Muscle of leg (tissue), 11 donors: ENCODE measurements around the gene LPP. TPM values are rescaled to one million over a fixed set of nuclear protein-coding genes. Genes with fewer than 3 reads are reported as not detected.

Experiments
- DNase-seq: peaks from one replicate; pipeline ENCODE4 v3.0.0; 2013
- H3K27ac ChIP-seq: one replicate; pipeline ENCODE4 v1.5.1; 2013; ENCODE audit warnings: mild to moderate bottlenecking, low read length, control low read depth
- H3K27me3 ChIP-seq: one replicate; pipeline ENCODE4 v1.6.1; 2013; ENCODE audit warnings: low read length; ENCODE audit not compliant: control insufficient read depth, insufficient read depth
- H3K36me3 ChIP-seq: one replicate; pipeline ENCODE4 v1.6.1; 2013; ENCODE audit warnings: low read length; ENCODE audit not compliant: control insufficient read depth, insufficient read depth
- H3K4me1 ChIP-seq: one replicate; pipeline ENCODE4 v1.6.1; 2013; ENCODE audit warnings: low read length; ENCODE audit not compliant: control insufficient read depth, insufficient read depth
- H3K4me3 ChIP-seq: one replicate; pipeline ENCODE4 v1.5.1; 2013; ENCODE audit warnings: low read length, control low read depth
- H3K9me3 ChIP-seq: replicated peaks from 2 replicates; pipeline ENCODE4 v1.6.1; 2013; ENCODE audit warnings: low read depth, low read length; ENCODE audit not compliant: control insufficient read depth
- WGBS: methylation state at CpG from one replicate; pipeline ENCODE4 v1.1.5; 2013; ENCODE audit warnings: missing lambda C conversion rate; ENCODE audit not compliant: insufficient coverage; 5-methylcytosine and 5-hydroxymethylcytosine counted together
- polyA plus RNA-seq, 8 donors: library from polyadenylated mRNA; unstranded; fragments of 120-200 nt; gene quantifications; one replicate each; pipeline versions ENCODE4 v1.2.1 to v1.2.3, GENCODE V29; 2013; ENCODE audit warnings: inconsistent platforms in 1 of 8, low replicate concordance in 1 of 8; ENCODE audit not compliant: insufficient read length in 8 of 8, insufficient read depth in 1 of 8
- total RNA-seq: library from RNA; stranded (reverse); fragments of 120-200 nt; gene quantifications from one replicate; pipeline ENCODE4 v1.2.4, GENCODE V29; 2013

LPP gene
- total and polyA plus RNA-seq, 9 donors, result 8.9 to 24.3 (median 13.5) TPM

DNA sequence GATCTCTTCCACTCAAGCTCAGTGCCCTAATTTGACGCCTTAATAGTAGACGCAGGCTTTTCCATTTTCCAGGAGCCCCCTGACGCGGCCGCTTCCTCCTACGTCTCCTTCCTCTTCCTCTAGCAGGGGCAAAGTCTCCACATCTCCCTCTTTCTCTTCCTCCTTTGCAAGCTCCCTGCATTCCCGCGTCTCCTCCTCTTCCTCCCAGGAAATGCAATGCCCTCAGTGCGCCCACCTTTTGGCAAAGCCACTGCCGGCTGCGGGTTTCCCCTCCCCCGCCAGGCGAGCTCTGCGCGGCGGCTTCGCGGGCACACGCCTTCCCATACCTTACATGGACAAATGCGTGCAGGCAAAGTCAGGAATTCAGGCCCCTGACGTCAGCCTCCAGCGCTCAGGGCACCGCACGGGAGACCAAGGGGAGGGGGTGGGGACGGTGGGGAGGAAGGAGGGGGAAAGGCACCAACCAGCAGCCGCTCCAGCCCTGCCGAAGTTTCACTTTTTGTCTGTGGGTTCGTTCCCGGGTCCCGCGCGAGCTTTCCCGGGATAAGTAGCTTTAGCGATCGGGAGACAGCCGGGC, 432 bp upstream of the LPP start:
- peak; percentile 91 for DNase-seq
- peaks cover 30% of the 10 kb centered on the region for H3K4me1 ChIP-seq

DNA sequence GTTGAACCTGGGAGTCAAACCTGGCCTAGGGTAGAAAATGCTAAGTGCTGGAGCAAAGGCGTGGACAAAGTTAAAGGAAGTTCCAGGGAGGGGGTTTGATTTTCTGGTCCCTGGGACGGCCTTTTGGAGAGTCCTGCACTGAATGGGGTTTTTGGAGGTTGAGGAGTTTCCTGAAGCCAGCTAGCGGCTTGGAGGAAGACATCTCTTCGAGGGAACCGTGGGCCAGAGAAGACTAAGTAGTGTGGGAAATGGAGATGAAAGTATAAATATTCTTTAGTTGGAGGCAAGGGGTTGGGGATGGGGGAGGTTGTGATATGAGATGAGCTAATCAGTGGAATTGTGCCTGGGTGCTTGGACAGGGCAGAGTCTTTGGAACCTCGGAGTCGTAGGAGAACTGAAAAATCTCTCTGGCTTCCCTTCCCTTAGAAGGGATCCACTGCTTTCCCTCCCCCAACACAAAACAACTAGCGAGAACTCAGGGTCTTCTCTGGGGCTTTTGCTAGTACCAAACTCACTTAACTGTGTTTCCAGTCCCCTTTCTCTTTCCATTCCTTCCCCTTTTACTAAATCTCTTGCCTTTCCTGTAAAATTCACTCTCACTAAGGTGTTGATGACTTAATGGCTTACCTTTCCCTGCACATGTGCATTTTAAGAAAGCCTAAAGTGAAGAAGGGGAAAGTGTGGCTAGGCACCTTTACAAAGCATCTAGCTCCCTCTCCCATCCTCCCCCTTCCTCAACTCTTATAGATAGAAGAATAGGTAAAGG, 1.0 kb downstream of the LPP start:
- no peaks in the 10 kb centered on the region for H3K27me3 ChIP-seq
- peak; percentile 53 for DNase-seq
- H3K4me3 ChIP-seq, result peak overlapping the region; percentile 87
- H3K36me3 ChIP-seq, result peaks cover 3% of the 10 kb centered on the region
- WGBS, result 35% methylated on average over 6 of the region's 8 CpGs
- H3K9me3 ChIP-seq, result no peaks in the 10 kb centered on the region
- H3K27ac ChIP-seq, result peak overlapping the region; percentile 81
- peaks cover 43% of the 10 kb centered on the region for H3K4me1 ChIP-seq

More for the DNA sequence above, 432 bp upstream of the LPP start:
- no peaks in the 10 kb centered on the region for H3K27me3 ChIP-seq
- H3K36me3 ChIP-seq, result no peaks in the 10 kb centered on the region
- H3K27ac ChIP-seq, result peak overlapping the region; percentile 89
- 0% methylated on average over 24 of the region's 36 CpGs for WGBS
- H3K9me3 ChIP-seq, result no peaks in the 10 kb centered on the region
- peak overlapping the region; percentile 87 for H3K4me3 ChIP-seq

- H3K4me1 ChIP-seq, result peaks cover 43% of the 10 kb centered on the region
- H3K27me3 ChIP-seq, result no peaks in the 10 kb centered on the region
- H3K9me3 ChIP-seq, result no peaks in the 10 kb centered on the region
- DNase-seq, result no peak
- H3K36me3 ChIP-seq, result peaks cover 3% of the 10 kb centered on the region
- no peak overlapping the region for H3K27ac ChIP-seq
- no peak overlapping the region for H3K4me3 ChIP-seq
- 81% methylated on average over 2 of the region's 2 CpGs for WGBS
Measured at GRCh38 chr3:188156056-188156455, 2.1 kb downstream of the LPP start.

- H3K4me3 ChIP-seq, result no peak overlapping the region
- peak overlapping the region; percentile 1 for H3K27ac ChIP-seq
- H3K4me1 ChIP-seq, result peaks cover 43% of the 10 kb centered on the region
- H3K36me3 ChIP-seq, result peaks cover 3% of the 10 kb centered on the region
- H3K9me3 ChIP-seq, result no peaks in the 10 kb centered on the region
- no peaks in the 10 kb centered on the region for H3K27me3 ChIP-seq
- no peak for DNase-seq
- 73% methylated on average over 6 of the region's 6 CpGs for WGBS
Measured at GRCh38 chr3:188157407-188157806, 3.5 kb downstream of the LPP start.

DNA sequence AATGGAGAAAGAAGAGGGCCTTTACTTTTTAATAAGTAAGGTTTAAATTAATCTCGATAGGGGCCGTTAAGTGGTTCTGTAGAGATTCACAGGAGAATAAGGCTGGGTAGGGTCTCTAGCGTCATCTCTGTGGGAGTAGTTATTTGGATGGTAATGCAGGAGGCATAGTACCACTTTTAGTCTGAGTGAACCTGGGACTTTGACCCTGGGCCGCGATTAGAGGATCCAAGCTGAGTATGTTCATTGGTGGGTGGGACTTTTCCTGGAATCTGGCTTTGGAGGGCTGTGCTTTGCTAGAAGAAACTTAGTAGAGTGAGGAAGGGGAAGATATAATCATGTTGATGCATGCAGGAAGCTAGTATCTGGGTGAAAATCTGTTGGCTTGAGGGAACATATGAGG, 4.0 kb downstream of the LPP start:
- 74% methylated on average over 5 of the region's 5 CpGs for WGBS
- Histone ChIP-seq H3K4me1 (peaks cover 38% of the 10 kb centered on the region), H3K9me3 (no peaks in the 10 kb centered on the region), H3K4me3 (no peak overlapping the region), H3K27me3 (no peaks in the 10 kb centered on the region), H3K27ac (peak overlapping the region; percentile 25), H3K36me3 (peaks cover 3% of the 10 kb centered on the region)
- no peak for DNase-seq

DNA sequence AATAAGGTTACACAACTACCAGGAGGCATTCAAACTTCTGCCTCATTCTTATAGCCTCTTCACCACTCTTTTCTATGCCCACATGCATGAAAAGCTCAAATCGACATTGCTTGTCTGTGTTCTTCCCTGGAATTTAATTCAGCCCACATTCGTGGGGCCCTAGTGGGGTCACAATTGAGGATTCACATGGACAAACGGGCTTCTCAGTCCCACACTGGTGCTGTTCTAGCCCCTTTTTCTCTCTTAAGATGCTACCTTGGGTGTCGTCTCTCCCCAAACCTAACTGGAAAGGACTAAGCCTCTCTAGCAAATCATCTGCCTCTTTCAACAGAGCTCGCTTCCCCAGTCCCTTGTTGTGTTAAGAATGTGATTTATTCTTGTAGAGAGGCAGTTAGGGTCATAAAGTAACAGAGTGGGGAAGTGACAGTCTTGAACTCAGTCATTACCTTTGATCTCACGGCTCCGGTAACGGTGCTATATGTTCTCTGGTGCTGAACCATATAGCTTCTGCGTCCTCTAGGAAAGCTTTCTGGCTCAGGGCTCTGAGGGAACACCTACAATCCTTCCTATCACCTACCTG, 4.9 kb downstream of the LPP start:
- WGBS, result 63% methylated on average over 5 of the region's 9 CpGs

DNA sequence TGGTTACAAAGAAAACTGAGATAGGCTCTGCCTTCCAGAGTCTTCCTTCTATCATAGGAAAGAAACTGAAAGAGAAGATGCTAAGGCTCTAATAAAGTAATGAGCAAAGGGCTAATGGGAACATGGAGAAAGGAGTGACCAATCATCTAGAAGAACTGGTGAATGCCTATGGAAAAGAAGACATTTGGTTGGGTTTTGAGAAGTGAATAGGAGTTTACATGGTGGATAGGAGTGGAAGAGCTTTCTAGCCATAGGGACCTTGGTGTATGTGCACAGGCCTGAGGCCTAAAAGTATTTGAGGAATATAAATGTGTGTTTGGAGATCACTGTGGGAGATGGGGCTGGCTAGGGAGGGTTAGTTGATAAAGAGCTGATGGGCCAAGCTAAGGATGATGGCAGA, 6.8 kb downstream of the LPP start:
- Histone ChIP-seq H3K4me3 (no peak overlapping the region), H3K27me3 (no peaks in the 10 kb centered on the region), H3K4me1 (peaks cover 29% of the 10 kb centered on the region), H3K9me3 (no peaks in the 10 kb centered on the region), H3K36me3 (peaks cover 3% of the 10 kb centered on the region), H3K27ac (no peak overlapping the region)
- DNase-seq, result no peak

More for the DNA sequence above, 4.9 kb downstream of the LPP start:
- Histone ChIP-seq H3K27ac (peak overlapping the region; percentile 87), H3K27me3 (no peaks in the 10 kb centered on the region), H3K36me3 (peaks cover 3% of the 10 kb centered on the region), H3K4me3 (no peak overlapping the region), H3K9me3 (no peaks in the 10 kb centered on the region), H3K4me1 (peaks cover 36% of the 10 kb centered on the region)
- no peak for DNase-seq

GRCh38 chr3:188164248-188164687, 10.3 kb downstream of the LPP start:
- no peaks in the 10 kb centered on the region for H3K27me3 ChIP-seq
- H3K36me3 ChIP-seq, result no peaks in the 10 kb centered on the region
- peak; percentile 39 for DNase-seq
- no peak overlapping the region for H3K4me3 ChIP-seq
- peaks cover 7% of the 10 kb centered on the region for H3K4me1 ChIP-seq
- 70% methylated on average over 1 of the region's 2 CpGs for WGBS
- H3K27ac ChIP-seq, result no peak overlapping the region
- H3K9me3 ChIP-seq, result no peaks in the 10 kb centered on the region

- no peaks in the 10 kb centered on the region for H3K9me3 ChIP-seq
- H3K27me3 ChIP-seq, result no peaks in the 10 kb centered on the region
- H3K27ac ChIP-seq, result no peak overlapping the region
- DNase-seq, result no peak
- H3K36me3 ChIP-seq, result no peaks in the 10 kb centered on the region
- no peak overlapping the region for H3K4me3 ChIP-seq
- 82% methylated on average over 8 of the region's 9 CpGs for WGBS
- H3K4me1 ChIP-seq, result no peaks in the 10 kb centered on the region
Measured at GRCh38 chr3:188165596-188165995, 11.6 kb downstream of the LPP start.

DNA sequence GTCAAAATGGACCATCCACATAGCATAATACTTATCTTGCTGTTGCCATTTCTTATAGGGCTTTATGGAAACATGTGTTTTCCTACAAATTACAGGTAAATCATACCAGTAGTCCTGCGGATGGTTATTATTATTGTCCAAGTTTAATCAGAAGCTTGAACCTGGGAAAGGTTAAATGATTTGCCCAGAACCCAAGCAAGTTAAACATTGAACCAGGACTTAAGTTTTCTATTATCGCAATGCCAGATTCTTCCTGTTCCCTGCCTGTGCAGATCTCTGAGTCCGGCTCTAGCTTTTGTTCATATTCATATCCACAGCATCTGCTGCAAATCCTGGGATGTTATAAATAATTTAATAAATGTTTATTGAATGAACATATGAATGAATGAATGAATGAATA, 12.5 kb downstream of the LPP start:
- Histone ChIP-seq H3K36me3 (no peaks in the 10 kb centered on the region), H3K4me3 (no peak overlapping the region), H3K9me3 (no peaks in the 10 kb centered on the region), H3K27ac (no peak overlapping the region), H3K27me3 (no peaks in the 10 kb centered on the region), H3K4me1 (no peaks in the 10 kb centered on the region)
- 100% methylated on average over 1 of the region's 3 CpGs for WGBS
- DNase-seq, result no peak
